Naive thymus-derived CD4-positive, alpha-beta T cell (primary cell): ENCODE results near the gene DPP6. TPM values are rescaled to one million over a fixed set of nuclear protein-coding genes. Genes with fewer than 3 reads are reported as not detected.

Experiments used
- ATAC-seq: fragments of 150-1000 bp; cut with Tn5 transposase; 2 replicates; pipeline ENCODE4 v1.10.0; 2021; ENCODE audit warnings: mild to moderate bottlenecking, moderate library complexity
- CTCF ChIA-PET: fragments of 350-600 bp; sonication (Branson Sonifier 250); formaldehyde crosslinking; loops from one replicate; lab custom pipeline; 2021; ENCODE audit warnings: antibody characterized with exemption; lab: Charles Lee
- POLR2A ChIA-PET: fragments of 350-600 bp; sonication (Branson Sonifier 250); formaldehyde crosslinking; loops from one replicate; lab custom pipeline; 2021; ENCODE audit warnings: antibody characterized with exemption, inconsistent platforms; lab: Charles Lee
- DNase-seq, 9 donors: peaks; one replicate each; pipeline versions ENCODE4 v3.0.0 to v3.0.0-alpha.2; 2020 to 2022; ENCODE audit warnings: mixed read lengths in 1 of 9
- H3K27ac ChIP-seq: one replicate; pipeline ENCODE4 v1.7.0; 2013; ENCODE audit warnings: mild to moderate bottlenecking, low read depth, low read length, moderate library complexity
- H3K27me3 ChIP-seq, 2 donors: one replicate each; pipeline ENCODE4 v1.7.0; 2013; ENCODE audit warnings: low read length in 2 of 2, mild to moderate bottlenecking in 2 of 2, moderate library complexity in 2 of 2; ENCODE audit not compliant: control insufficient read depth in 2 of 2, insufficient read depth in 2 of 2
- H3K36me3 ChIP-seq, 3 experiments: 1 replicate in 2 of 3; 2 replicates in 1 of 3; pipeline ENCODE4 v1.7.0; 2013; ENCODE audit warnings: low read length in 3 of 3, mild to moderate bottlenecking in 3 of 3, moderate library complexity in 1 of 3; ENCODE audit not compliant: insufficient read depth in 3 of 3, control insufficient read depth in 2 of 3
- H3K4me1 ChIP-seq, 2 donors: one replicate each; pipeline ENCODE4 v1.7.0; 2013; ENCODE audit warnings: low read length in 2 of 2, mild to moderate bottlenecking in 2 of 2, moderate library complexity in 1 of 2; ENCODE audit not compliant: control insufficient read depth in 2 of 2, insufficient read depth in 2 of 2
- H3K4me3 ChIP-seq: 2 replicates; pipeline ENCODE4 v1.7.0; 2013; ENCODE audit warnings: mild to moderate bottlenecking, low read length
- H3K9me3 ChIP-seq, 3 experiments: 1 replicate in 2 of 3; 2 replicates in 1 of 3; pipeline ENCODE4 v1.7.0; 2013; ENCODE audit warnings: low read length in 3 of 3; ENCODE audit not compliant: control insufficient read depth in 2 of 3
- H3K27ac Mint-ChIP-seq, 9 donors: one replicate each; pipeline ENCODE4 v1.8.0; 2020 to 2022; ENCODE audit warnings: mixed read lengths in 9 of 9, mild to moderate bottlenecking in 8 of 9, moderate library complexity in 5 of 9, inconsistent platforms in 2 of 9
- H3K27me3 Mint-ChIP-seq, 5 donors: one replicate each; pipeline ENCODE4 v1.8.0; 2021 to 2022; ENCODE audit warnings: mixed read lengths in 5 of 5, mild to moderate bottlenecking in 1 of 5
- H3K36me3 Mint-ChIP-seq, 5 donors: one replicate each; pipeline ENCODE4 v1.8.0; 2020 to 2022; ENCODE audit warnings: mixed read lengths in 5 of 5, mild to moderate bottlenecking in 3 of 5, inconsistent platforms in 1 of 5
- H3K4me1 Mint-ChIP-seq, 7 donors: one replicate each; pipeline ENCODE4 v1.8.0; 2020 to 2022; ENCODE audit warnings: mixed read lengths in 7 of 7, mild to moderate bottlenecking in 3 of 7, inconsistent platforms in 1 of 7
- H3K4me3 Mint-ChIP-seq, 10 donors: one replicate each; pipeline ENCODE4 v1.8.0; 2020 to 2022; ENCODE audit warnings: mild to moderate bottlenecking in 10 of 10, mixed read lengths in 10 of 10, moderate library complexity in 6 of 10, inconsistent platforms in 2 of 10
- H3K9me3 Mint-ChIP-seq, 11 donors: one replicate each; pipeline ENCODE4 v1.8.0; 2020 to 2022; ENCODE audit warnings: mixed read lengths in 11 of 11, mild to moderate bottlenecking in 4 of 11, inconsistent platforms in 1 of 11, moderate library complexity in 1 of 11
- intact Hi-C, 2 donors: fragments of 100-400 bp; cut with micrococcal nuclease; formaldehyde crosslinking; loops; one replicate each; pipeline ENCODE4 v1.15.1; 2023
- polyA plus RNA-seq, 2 donors: library from polyadenylated mRNA; unstranded; fragments of 300-500 nt; fragmentation: Illumina TruSeq; gene quantifications; one replicate each; pipeline ENCODE4 v1.2.3, GENCODE V29; 2021
- total RNA-seq, 6 experiments: library from RNA in 5 of 6; stranded (reverse) in 5 of 6; gene quantifications; 1 replicate in 5 of 6; 2 replicates in 1 of 6; pipeline ENCODE4 v1.2.3 and lab custom pipeline; 2021 to 2026

The DPP6 gene
- total and polyA plus RNA-seq, 7 experiments from 2014 or later: not detected

DNA sequence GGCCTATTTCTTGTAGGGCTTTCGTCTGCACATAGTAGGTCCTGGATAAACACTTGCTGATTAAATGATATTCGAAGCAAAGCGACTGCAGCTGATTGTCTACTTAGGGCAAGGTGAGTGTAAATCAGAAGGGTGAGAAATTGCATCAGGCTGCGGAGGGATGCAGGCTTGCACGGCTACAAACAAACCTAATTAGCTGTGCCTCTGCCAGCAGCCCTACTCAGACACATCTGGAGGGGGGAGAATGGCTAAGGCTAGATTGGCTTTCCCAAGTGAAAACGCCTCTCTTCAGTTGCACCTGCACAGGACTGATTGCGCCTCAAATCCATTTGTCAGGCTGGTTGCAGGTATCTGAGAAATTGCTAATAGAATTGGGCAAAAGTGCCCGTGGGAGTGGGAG lies 247.5 kb downstream of the DPP6 start:
- H3K27ac ChIP-seq: no peak overlapping the region
- no peaks in the 10 kb centered on the region for H3K36me3 ChIP-seq
- no peak for DNase-seq
- no peaks in the 10 kb centered on the region for H3K27me3 ChIP-seq
- Mint-ChIP-seq H3K4me1 (no peaks in the 10 kb centered on the region), H3K27me3 (peaks cover 0 to 11% (median 5%) of the 10 kb centered on the region in 5 donors), H3K36me3 (no peaks in the 10 kb centered on the region), H3K9me3 (peaks cover 0 to 12% (median 0%) of the 10 kb centered on the region in 11 donors), H3K4me3 (no peak overlapping the region), H3K27ac (no peak overlapping the region)
- ChIA-PET CTCF (no interaction called here), POLR2A (no interaction called here)
- no peak overlapping the region for H3K4me3 ChIP-seq
- no peaks in the 10 kb centered on the region for H3K9me3 ChIP-seq
- no peaks in the 10 kb centered on the region for H3K4me1 ChIP-seq
- ATAC-seq: no peak
- intact Hi-C loops: no loop called here

DNA sequence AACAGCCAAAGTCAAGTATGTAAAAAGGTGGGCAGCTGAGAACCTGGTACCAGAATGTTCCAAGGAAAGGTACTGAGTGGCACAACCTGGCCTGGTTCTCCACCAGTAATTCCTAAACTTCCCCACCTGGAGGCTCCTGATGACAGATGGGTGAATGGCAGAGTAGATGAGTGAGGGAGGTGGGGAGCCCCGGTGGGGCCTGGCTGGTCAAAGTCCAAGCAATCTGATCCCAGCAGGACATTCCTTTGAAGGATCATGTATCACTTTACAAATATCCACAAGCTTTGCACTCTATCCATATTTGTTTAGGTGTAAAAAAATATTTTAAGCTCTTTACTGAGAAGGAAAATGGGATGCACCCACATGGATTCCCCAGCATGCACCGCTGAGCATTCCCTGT lies 250.2 kb downstream of the DPP6 start:
- ChIA-PET CTCF (no interaction called here), POLR2A (no interaction called here)
- DNase-seq (no peak), ATAC-seq (no peak)
- Histone ChIP-seq H3K4me1 (no peaks in the 10 kb centered on the region), H3K27ac (no peak overlapping the region), H3K36me3 (no peaks in the 10 kb centered on the region), H3K27me3 (no peaks in the 10 kb centered on the region), H3K9me3 (no peaks in the 10 kb centered on the region), H3K4me3 (no peak overlapping the region)
- Mint-ChIP-seq H3K27me3 (peaks cover 1 to 25% (median 6%) of the 10 kb centered on the region in 5 donors), H3K36me3 (no peaks in the 10 kb centered on the region), H3K4me3 (no peak overlapping the region), H3K4me1 (no peaks in the 10 kb centered on the region), H3K27ac (no peak overlapping the region), H3K9me3 (peaks cover 0 to 10% (median 0%) of the 10 kb centered on the region in 11 donors)
- intact Hi-C loops: no loop called here

- Mint-ChIP-seq H3K9me3 (peaks cover 0 to 5% (median 0%) of the 10 kb centered on the region in 11 donors), H3K36me3 (no peaks in the 10 kb centered on the region), H3K27me3 (peaks cover 1 to 28% (median 9%) of the 10 kb centered on the region in 5 donors), H3K4me3 (no peak overlapping the region), H3K27ac (no peak overlapping the region), H3K4me1 (no peaks in the 10 kb centered on the region)
- no peaks in the 10 kb centered on the region for H3K4me1 ChIP-seq
- DNase-seq (no peak), ATAC-seq (no peak)
- intact Hi-C loops: no loop called here
- no peaks in the 10 kb centered on the region for H3K27me3 ChIP-seq
- H3K4me3 ChIP-seq: no peak overlapping the region
- CTCF ChIA-PET: no interaction called here
- no peaks in the 10 kb centered on the region for H3K9me3 ChIP-seq
- H3K27ac ChIP-seq: no peak overlapping the region
- no peaks in the 10 kb centered on the region for H3K36me3 ChIP-seq
- POLR2A ChIA-PET: no interaction called here
Observed at GRCh38 chr7:154304231-154304630, 252.0 kb downstream of the DPP6 start.

DNA sequence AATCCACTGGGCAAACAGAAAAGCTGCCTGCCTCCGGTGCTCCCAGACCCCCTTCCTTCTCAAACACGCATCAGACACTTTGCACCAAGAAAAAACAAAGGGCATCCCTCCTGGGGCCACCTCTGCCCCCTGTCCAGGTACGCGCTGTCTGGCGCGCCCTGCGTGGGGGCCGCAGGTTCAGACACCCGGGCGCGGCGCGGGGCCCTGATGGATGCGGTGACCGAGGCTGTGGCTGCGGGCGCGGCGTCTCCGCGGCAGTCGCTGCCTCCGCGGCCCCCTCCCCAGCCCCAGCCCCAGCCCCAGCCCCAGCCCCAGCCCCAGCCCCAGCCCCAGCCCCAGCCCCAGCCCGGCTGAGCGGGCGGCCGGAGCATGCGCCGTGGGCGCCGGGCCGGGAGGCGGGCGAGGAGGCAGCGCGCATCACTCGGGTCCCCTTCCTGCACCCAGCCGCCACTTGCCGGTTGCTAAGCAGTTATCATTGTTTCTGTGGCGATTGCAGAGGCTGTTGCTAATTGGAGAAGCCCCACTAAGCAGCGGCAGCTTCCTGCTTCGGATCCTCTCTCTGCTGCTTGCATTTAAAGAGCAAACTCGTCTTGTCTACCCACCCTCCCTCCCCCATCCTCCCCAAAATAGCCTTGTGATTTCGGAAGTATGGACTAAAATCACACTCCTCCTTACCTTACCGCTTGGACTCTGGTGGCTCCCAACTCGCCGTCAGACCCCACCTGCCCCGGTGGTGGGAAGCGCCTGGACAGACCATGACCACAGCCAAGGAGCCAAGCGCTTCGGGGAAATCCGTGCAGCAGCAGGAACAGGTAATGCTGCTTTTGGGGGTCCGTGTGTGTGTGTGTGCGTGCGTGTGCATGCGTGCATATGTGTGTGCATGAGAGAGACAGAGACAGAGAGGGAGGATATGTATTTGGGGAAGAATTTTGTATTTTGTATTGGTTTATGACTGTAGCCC lies 252.8 kb downstream of the DPP6 start:
- no peak for ATAC-seq
- peaks cover 0 to 5% (median 0%) of the 10 kb centered on the region in 11 donors for H3K9me3 Mint-ChIP-seq
- Histone ChIP-seq H3K4me1 (no peaks in the 10 kb centered on the region), H3K4me3 (no peak overlapping the region), H3K27ac (no peak overlapping the region), H3K36me3 (no peaks in the 10 kb centered on the region), H3K27me3 (no peaks in the 10 kb centered on the region), H3K9me3 (no peaks in the 10 kb centered on the region)
- H3K4me1 Mint-ChIP-seq: no peaks in the 10 kb centered on the region
- H3K27ac Mint-ChIP-seq: no peak overlapping the region
- no peak overlapping the region for H3K4me3 Mint-ChIP-seq
- H3K36me3 Mint-ChIP-seq: no peaks in the 10 kb centered on the region
- H3K27me3 Mint-ChIP-seq: peaks cover 1 to 28% (median 9%) of the 10 kb centered on the region in 5 donors
- ChIA-PET CTCF (no interaction called here), POLR2A (no interaction called here)
- intact Hi-C loops: no loop called here
- no peak for DNase-seq

DNA sequence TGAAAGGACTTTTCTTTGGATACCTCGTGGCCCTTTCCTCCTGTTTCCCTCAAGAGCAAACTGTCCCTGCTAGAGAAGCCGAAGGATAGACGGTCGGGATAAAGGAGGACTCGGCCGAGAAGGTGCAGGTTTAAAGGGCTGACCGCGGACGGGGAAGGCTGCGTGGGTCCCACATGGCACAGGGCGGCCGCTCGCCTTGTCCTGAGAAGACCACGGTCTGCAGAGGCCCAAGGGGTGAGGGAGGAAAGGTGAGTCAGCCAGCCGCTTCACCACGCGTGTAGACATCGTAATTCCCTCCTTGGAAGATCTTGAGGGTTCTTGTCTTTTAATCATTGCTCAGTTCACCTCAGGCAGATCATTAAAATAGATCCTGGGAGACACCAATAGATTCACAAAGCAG lies 253.8 kb downstream of the DPP6 start:
- DNase-seq (no peak), ATAC-seq (no peak)
- Mint-ChIP-seq H3K9me3 (peaks cover 0 to 3% (median 0%) of the 10 kb centered on the region in 11 donors), H3K4me1 (no peaks in the 10 kb centered on the region), H3K4me3 (no peak overlapping the region), H3K36me3 (no peaks in the 10 kb centered on the region), H3K27me3 (peaks cover 1 to 28% (median 10%) of the 10 kb centered on the region in 5 donors), H3K27ac (no peak overlapping the region)
- Histone ChIP-seq H3K27me3 (no peaks in the 10 kb centered on the region), H3K4me1 (no peaks in the 10 kb centered on the region), H3K9me3 (no peaks in the 10 kb centered on the region), H3K27ac (no peak overlapping the region), H3K36me3 (no peaks in the 10 kb centered on the region), H3K4me3 (no peak overlapping the region)
- intact Hi-C loops: no loop called here
- CTCF ChIA-PET: no interaction called here
- POLR2A ChIA-PET: no interaction called here

- intact Hi-C loops: no loop called here
Observed at GRCh38 chr7:154308928-154309327, 256.7 kb downstream of the DPP6 start.

GRCh38 chr7:154310114-154310513 lies 257.9 kb downstream of the DPP6 start:
- H3K36me3 ChIP-seq: no peaks in the 10 kb centered on the region
- Mint-ChIP-seq H3K27me3 (peaks cover 1 to 17% (median 4%) of the 10 kb centered on the region in 5 donors), H3K27ac (no peak overlapping the region), H3K4me3 (no peak overlapping the region), H3K36me3 (no peaks in the 10 kb centered on the region), H3K4me1 (no peaks in the 10 kb centered on the region), H3K9me3 (peaks cover 0 to 9% (median 0%) of the 10 kb centered on the region in 11 donors)
- no peak for ATAC-seq
- no peaks in the 10 kb centered on the region for H3K27me3 ChIP-seq
- H3K4me1 ChIP-seq: no peaks in the 10 kb centered on the region
- H3K9me3 ChIP-seq: no peaks in the 10 kb centered on the region
- intact Hi-C loops: no loop called here
- no peak overlapping the region for H3K27ac ChIP-seq
- no peak overlapping the region for H3K4me3 ChIP-seq
- ChIA-PET POLR2A (no interaction called here), CTCF (no interaction called here)
- no peak for DNase-seq

More at GRCh38 chr7:154308928-154309327, 256.7 kb downstream of the DPP6 start:
- ATAC-seq (no peak), DNase-seq (no peak)
- Histone ChIP-seq H3K4me3 (no peak overlapping the region), H3K27ac (no peak overlapping the region), H3K27me3 (no peaks in the 10 kb centered on the region), H3K9me3 (no peaks in the 10 kb centered on the region), H3K4me1 (no peaks in the 10 kb centered on the region), H3K36me3 (no peaks in the 10 kb centered on the region)
- ChIA-PET POLR2A (no interaction called here), CTCF (no interaction called here)
- H3K4me1 Mint-ChIP-seq: no peaks in the 10 kb centered on the region
- no peak overlapping the region for H3K4me3 Mint-ChIP-seq
- H3K27ac Mint-ChIP-seq: no peak overlapping the region
- H3K27me3 Mint-ChIP-seq: peaks cover 1 to 24% (median 10%) of the 10 kb centered on the region in 5 donors
- H3K9me3 Mint-ChIP-seq: peaks cover 0 to 9% (median 0%) of the 10 kb centered on the region in 11 donors
- H3K36me3 Mint-ChIP-seq: no peaks in the 10 kb centered on the region
